A549 treated with DMSO at 1 μM for 4 hours (cell line): ENCODE results near the gene HYKK. TPM values are rescaled to one million over a fixed set of nuclear protein-coding genes. Genes with fewer than 3 reads are reported as not detected.

Experiments used
- total RNA-seq: library from RNA; stranded (reverse); fragments of 200-300 nt; extraction: Qiagen RNA extraction; gene quantifications from 5 replicates; pipeline ENCODE4 v1.2.3, GENCODE V29; 2022; ENCODE audit warnings: low read depth

Gene HYKK, protein sequence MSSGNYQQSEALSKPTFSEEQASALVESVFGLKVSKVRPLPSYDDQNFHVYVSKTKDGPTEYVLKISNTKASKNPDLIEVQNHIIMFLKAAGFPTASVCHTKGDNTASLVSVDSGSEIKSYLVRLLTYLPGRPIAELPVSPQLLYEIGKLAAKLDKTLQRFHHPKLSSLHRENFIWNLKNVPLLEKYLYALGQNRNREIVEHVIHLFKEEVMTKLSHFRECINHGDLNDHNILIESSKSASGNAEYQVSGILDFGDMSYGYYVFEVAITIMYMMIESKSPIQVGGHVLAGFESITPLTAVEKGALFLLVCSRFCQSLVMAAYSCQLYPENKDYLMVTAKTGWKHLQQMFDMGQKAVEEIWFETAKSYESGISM
- total RNA-seq, result 5.2 to 7.3 TPM (median 6.6 TPM) in 5 replicates

GRCh38 chr15:78506971-78507830 is at the start of gene HYKK:
Gene HYKK (plus strand): TSS chr15:78507577. CDS start chr15:78513089, 5,512 bp downstream.

DNA sequence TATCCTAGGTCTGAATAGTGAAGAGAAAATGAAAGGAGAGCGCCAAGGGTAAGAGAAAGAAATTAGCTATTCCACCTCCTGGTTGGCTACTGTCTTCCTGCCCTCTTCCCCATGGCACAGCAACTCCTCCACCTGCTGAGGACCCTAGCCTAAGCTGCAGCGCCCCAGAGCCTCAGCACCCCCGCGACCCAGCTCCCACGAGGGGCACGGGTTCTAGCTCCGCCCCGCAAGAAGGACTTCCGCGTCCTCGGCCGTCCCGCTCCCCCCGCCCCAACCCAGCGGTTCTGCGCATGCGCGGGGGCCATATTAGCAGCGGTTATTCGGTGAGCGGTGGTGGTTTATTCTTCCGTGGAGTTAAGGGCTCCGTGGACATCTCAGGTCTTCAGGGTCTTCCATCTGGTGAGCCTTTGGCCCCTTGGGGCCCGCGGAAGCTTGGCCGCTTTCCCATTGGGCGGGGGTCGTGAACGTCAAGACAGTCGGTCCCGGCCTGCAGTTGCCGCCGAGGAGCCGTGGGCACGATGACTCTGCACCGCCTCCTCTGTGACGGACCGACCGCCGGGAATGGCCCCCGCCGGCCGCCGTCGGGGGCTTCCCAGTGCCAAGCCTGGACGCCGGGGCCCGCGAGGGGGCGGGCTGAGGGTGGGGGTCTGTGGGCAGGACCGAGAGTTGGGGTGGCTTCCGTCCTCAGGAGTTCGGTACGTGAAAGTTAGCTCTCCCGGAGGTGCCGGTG is 32.9 kb downstream of the HYKK start, which contains the start of gene PSMA4:
Gene PSMA4, plus strand, starts transcription at position 304 of the 730 bp plus-strand sequence. CDS start 1,484 bp downstream, outside the sequence.

DNA sequence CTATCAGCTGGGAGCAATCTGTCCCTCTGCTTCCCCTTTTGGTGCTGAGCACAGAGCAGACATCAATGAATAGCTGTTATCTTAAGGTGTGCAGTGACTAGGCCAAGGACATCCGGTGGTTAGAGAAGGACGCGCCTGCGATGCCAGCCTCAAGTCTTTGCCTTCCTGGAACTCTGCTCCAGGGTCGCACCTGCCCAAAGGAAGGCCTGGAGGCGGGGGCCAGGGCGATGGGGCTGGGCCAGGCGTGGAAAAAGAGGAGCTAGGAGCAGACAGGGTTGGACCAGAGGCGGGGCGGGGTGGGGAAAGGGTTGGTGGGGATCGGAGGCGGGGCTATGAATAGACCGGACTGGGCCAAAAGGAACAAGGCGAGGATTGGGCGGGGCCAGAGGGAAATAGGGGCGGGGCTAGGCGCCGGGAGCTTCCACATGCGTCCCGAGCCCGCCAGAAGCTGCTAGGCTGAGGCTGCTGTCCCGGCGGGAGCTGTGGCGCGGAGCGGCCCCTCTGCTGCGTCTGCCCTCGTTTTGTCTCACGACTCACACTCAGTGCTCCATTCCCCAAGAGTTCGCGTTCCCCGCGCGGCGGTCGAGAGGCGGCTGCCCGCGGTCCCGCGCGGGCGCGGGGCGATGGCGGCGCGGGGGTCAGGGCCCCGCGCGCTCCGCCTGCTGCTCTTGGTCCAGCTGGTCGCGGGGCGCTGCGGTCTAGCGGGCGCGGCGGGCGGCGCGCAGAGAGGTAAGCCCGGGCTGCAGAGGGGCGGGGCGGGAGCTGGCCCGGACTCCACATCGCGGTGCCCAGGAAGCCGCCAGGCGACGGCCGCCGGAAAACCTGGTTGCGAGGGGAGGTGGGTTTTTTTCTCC is 57.9 kb downstream of the HYKK start, which contains the start of gene CHRNA5:
Gene CHRNA5, plus strand, starts transcription at position 424 of the 854 bp plus-strand sequence. Its CDS starts 200 bp downstream, at position 624.

Other genes starting within 250 kb of the HYKK start
- 0.12 TPM in 1 of 5 replicates, not detected in the others for gene DNAJA4, start 243.0 kb upstream of the HYKK start, total RNA-seq
- gene SKIC8, start 208.0 kb upstream of the HYKK start, total RNA-seq, result 85.3 to 113 TPM (median 85.9 TPM) in 5 replicates
- 1.0 to 2.0 TPM (median 1.6 TPM) in 5 replicates for gene CRABP1, start 167.2 kb upstream of the HYKK start, total RNA-seq
- 42.4 to 54.9 TPM (median 46.1 TPM) in 5 replicates for gene IREB2, start 69.4 kb upstream of the HYKK start, total RNA-seq
- gene PSMA4, start 32.9 kb downstream of the HYKK start, total RNA-seq, result 384 to 489 TPM (median 403 TPM) in 5 replicates
- 27.3 to 42.2 TPM (median 34.6 TPM) in 5 replicates for gene CHRNA5, start 57.9 kb downstream of the HYKK start, total RNA-seq
- 0.29 to 1.4 TPM (median 0.48 TPM) in 5 replicates for gene CHRNA3, start 113.4 kb downstream of the HYKK start, total RNA-seq
- 0.73 to 1.7 TPM (median 0.95 TPM) in 5 replicates for gene CHRNB4, start 133.6 kb downstream of the HYKK start, total RNA-seq